Omental fat pad (tissue), 4 donors: ENCODE measurements around the gene SSR3. TPM values are rescaled to one million over a fixed set of nuclear protein-coding genes. Genes with fewer than 3 reads are reported as not detected.
"Not testable (repeated sequence)": the region's sequence is repeated elsewhere in the genome, so short reads cannot be mapped to it uniquely, and the experiment has no call there.

Source experiments
- ATAC-seq: fragments of 150-250 bp; one replicate; pipeline ENCODE4 v1.9.1; 2016; ENCODE audit warnings: mild to moderate bottlenecking, moderate library complexity; ENCODE audit not compliant: low FRiP score
- DNase-seq: peaks from one replicate; pipeline ENCODE4 v3.0.0-alpha.2; 2019; ENCODE audit warnings: low spot score
- total RNA-seq, 4 donors: library from RNA; depleted of rRNA; stranded (reverse); fragments of >200 nt; gene quantifications; one replicate each; pipeline ENCODE4 v1.1.0, GENCODE V29; 2016
- TF ChIP-seq, protein P1 (sequence below), 3 donors: fragments of 450-650 bp; IDR thresholded peaks; one replicate each; pipeline ENCODE4 v1.5.1; 2016 to 2017; ENCODE audit warnings: antibody characterized with exemption in 3 of 3, mild to moderate bottlenecking in 3 of 3, moderate library complexity in 2 of 3

SSR3 gene
- total RNA-seq, 4 donors from 2014 or later = 81.0 to 132 (median 113) TPM

DNA sequence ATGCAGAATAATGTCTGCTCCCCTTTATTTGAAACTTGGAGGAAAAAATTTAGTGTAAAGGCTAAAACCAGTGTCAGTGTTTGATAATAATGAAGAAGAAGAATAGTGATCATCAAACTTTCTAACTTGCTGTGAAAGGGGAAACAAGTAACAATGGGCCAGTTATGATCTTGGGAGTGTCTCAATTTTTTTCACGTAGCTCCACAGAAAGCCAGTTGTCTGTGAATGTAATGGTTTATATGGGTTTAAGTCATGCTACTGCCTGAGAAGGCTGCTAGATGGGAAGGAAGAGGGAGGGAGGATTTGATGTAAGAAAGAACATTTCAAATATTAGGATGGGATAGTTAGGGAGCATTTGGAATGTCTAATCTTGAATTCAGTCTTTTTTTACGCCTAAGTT lies 21.1 kb upstream of the SSR3 start:
- no peak for ATAC-seq
- DNase-seq = no peak
- TF ChIP-seq, protein P1, sequence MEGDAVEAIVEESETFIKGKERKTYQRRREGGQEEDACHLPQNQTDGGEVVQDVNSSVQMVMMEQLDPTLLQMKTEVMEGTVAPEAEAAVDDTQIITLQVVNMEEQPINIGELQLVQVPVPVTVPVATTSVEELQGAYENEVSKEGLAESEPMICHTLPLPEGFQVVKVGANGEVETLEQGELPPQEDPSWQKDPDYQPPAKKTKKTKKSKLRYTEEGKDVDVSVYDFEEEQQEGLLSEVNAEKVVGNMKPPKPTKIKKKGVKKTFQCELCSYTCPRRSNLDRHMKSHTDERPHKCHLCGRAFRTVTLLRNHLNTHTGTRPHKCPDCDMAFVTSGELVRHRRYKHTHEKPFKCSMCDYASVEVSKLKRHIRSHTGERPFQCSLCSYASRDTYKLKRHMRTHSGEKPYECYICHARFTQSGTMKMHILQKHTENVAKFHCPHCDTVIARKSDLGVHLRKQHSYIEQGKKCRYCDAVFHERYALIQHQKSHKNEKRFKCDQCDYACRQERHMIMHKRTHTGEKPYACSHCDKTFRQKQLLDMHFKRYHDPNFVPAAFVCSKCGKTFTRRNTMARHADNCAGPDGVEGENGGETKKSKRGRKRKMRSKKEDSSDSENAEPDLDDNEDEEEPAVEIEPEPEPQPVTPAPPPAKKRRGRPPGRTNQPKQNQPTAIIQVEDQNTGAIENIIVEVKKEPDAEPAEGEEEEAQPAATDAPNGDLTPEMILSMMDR (IDR thresholded peaks at IDR 0.05) = no peak

DNA sequence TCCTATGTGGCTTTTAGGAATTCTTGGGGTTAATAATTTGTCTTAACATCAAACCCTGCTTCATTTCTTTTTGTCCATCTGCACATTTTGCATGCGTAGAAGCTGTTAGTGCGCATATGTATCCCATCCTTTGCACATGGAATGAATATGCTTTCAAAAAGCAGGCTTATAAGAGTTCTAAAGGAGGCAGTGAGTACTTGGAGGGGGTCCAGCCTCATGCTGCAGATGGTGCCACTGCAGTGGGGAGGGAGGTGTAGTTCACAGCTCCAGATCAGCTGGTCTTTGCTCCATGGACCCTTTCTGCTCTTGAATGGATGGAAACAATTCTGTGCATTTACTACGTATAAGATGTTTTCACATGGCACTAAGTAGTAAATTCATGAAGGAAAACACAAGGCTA lies 20.7 kb upstream of the SSR3 start:
- TF ChIP-seq, protein P1 (IDR thresholded peaks at IDR 0.05) = no peak
- DNase-seq = no peak
- ATAC-seq = no peak

DNA sequence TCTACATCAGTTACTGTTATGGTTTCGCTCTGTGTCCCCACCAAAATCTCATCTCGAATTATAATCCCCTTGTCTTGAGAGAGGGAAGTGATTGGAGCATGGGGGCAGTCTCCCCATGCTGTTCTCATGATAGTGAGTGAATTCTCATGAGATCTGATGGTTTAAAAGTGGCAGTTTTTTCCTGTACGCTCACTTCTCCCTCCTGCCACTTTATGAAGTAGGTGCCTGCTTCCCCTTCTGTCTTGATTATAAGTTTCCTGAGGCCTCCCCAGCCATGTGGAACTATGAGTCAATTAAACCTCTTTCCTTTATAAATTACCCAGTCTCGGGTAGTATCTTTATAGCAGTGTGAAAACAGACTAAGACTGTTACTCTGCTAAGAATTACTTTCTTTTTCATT lies 15.0 kb upstream of the SSR3 start:
- not testable (repeated sequence) for ATAC-seq, DNase-seq

DNA sequence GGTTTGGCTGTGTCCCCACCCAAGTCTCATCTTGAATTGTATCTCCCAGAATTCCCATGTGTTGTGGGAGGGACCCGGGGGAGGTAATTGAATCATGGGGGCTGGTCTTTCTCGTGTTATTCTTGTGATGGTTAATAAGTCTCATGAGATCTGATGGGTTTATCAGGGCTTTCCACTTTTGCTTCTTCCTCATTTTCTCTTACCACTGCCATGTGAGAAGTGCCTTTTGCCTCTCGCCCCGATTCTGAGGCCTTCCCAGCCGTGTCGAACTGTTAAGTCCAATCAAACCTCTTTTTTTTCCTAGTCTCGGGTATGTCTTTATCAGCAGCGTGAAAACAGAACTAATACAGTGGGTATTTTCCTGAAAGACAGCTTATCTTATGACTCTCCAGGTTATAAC lies 14.1 kb upstream of the SSR3 start:
- not testable (repeated sequence) for DNase-seq, ATAC-seq

DNA sequence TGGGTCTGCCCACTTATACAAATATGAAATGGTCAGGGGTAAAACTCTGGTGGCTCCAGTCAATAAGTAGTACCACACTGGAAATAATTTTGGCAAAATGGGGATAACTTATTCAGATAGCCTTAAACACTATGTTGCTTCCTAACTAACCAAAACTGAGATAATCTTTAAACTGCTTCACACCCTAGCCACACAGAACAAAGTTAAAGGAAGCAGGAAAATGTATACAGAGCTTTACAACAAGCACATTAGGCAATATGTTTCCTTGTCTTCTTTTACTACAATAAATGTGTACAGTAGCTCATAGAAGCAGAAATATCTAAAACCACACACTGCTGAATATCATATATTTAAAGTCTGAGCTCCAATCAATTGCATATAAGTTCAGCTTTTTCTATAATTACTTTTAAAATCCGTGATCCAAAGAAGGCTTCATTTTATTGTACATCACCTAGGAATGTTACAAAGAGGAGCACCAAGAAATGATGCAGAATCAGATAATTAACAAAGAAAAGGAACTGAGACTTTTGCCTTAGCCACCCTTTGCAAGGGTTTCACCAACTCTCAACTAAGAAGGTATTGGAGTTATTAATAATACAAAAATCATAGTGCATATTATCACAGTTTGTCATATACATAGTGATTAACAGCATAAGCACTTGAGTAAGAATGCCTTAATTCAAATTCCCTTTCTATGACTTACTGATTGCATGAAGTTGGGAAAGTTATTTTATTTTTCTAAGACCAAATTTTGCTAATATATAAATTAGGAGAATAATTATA lies 9.2 kb upstream of the SSR3 start:
- no peak for ATAC-seq
- DNase-seq = no peak
- TF ChIP-seq, protein P1 (IDR thresholded peaks at IDR 0.05) = no peak

DNA sequence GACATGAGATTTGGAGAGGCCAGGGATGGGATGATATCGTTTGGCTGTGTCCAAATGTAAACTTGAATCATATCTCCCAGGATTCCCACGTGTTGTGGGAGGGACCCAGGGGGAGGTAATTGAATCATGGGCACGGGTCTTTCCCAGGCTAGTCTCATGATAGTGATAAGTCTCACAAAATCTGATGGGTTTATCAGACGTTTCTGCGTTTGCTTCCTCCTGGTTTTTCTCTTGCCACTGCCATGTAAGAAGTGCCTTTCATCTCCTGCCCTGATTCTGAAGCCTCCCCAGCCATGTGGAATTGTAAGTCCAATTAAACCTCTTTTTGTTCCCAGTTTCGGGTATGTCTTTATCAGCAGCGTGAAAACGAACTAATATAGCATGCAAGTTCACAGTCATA lies 7.6 kb upstream of the SSR3 start:
- not testable (repeated sequence) for ATAC-seq, DNase-seq

DNA sequence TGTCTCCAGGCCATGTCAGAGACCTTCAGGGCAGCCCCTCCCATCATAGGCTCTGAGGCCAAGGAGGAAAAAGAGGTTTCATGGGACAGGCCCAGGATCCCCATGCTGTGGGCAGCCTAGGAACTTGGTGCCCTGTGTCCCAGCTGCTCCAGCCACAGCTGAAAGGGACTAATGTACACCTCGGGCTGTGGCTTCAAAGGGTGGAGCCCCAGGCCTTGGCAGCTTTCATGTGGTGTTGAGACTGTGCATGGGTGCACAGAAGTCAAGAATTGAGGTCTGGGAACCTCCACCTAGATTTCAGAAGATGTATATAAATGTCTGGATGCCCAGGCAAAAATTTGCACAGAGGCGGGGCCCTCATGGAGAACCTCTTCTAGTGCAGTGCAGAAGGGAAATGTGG lies 6.6 kb upstream of the SSR3 start:
- ATAC-seq (no peak), DNase-seq (no peak)
- TF ChIP-seq, protein P1 (IDR thresholded peaks at IDR 0.05) = no peak

DNA sequence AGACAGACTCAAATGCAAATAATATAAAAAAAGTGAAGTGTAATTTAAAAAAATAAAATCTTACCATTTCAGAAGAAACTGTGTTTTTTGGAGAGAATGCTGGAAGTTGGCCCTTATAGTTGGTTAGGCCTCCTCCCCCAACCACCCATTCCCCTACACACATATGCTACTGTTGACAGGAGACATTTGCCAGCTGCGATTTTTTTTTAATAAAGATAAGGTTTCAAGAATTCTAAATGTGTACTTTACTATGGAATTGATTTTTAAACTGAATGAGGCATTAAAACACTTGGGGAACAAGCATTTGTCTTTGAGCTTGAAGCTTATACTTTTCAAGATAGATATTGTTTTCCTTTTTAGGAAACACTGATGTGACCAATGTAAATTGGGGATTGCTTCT lies 4.4 kb upstream of the SSR3 start:
- TF ChIP-seq, protein P1 (IDR thresholded peaks at IDR 0.05) = no peak
- no peak for ATAC-seq
- no peak for DNase-seq

DNA sequence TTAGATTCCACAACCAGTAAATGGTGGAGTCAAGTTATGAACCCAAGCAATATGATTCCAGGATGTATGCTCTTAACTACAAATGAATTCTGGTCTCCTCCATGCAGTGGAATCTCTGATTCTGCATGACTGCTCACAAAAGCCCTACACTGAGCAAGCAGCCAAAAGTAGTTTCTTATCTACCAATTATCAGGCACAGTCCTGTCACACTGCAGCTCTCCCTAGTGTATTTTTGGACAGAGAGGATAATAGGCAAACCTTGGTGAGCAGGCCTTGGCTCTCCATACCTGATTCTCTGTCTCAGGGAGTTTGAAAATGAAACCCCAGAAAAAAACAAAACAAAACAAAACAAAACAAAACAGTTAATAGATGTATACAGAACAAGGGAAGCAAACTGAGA lies 3.5 kb upstream of the SSR3 start:
- DNase-seq = no peak
- TF ChIP-seq, protein P1 (IDR thresholded peaks at IDR 0.05) = no peak
- ATAC-seq = no peak
